ENCODE results near the gene CTAGE9.

GRCh38 chr6:131669891-131670290 is 40.9 kb downstream of the CTAGE9 start:
- TF ChIP-seq CTCF (IDR thresholded peaks at IDR 0.05) (no peak), POLR2A (IDR thresholded peaks at IDR 0.05) (no peak), POLR2AphosphoS5 (IDR thresholded peaks at IDR 0.05) (no peak), EP300 (IDR thresholded peaks at IDR 0.05) (no peak)
